Loucy (cell line): Measurements from ENCODE around the gene STYXL2.

Experiments
- CTCF ChIP-seq: fragments of 200-600 bp; sonication (generic); conservative IDR thresholded peaks from 2 replicates; pipeline ENCODE4 v1.5.1; 2014; ENCODE audit warnings: mild to moderate bottlenecking, antibody characterized with exemption, low read length
- EZH2phosphoT487 ChIP-seq: fragments of 200-600 bp; IDR thresholded peaks from 2 replicates; pipeline ENCODE4 v1.6.1; 2018; ENCODE audit warnings: antibody characterized with exemption, mild to moderate bottlenecking, moderate library complexity, borderline replicate concordance

DNA sequence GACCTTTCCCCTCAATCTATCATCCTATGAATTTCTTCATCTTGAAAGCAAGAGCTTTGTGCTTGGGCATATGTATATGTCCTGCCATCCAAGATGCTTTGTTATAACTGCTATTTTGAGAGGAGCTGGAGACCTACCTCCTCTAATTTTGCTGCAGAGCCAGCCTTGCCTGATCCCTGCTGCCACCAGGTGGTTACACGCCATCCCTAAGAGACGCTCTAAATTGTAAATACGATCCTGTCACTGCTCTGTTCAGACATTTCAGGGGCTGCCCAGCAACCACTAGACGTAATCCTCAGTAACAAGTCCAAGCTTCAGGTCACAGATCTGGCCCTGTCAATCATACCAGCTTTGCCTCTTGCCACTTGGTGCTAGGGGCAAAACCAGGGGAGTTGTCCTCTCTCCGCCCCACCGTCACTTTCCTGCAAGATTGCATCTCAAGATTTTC, 36.6 kb upstream of the STYXL2 start:
- TF ChIP-seq CTCF = peak; percentile 69
- no peak for TF ChIP-seq EZH2phosphoT487
